Activated naive CD8-positive, alpha-beta T cell (primary cell): ENCODE measurements around the gene CLDN22.

Experiments
- H3K27ac Mint-ChIP-seq: one replicate; pipeline ENCODE4 v1.8.0; 2021; ENCODE audit warnings: mixed read lengths
- H3K27me3 Mint-ChIP-seq: one replicate; pipeline ENCODE4 v1.8.0; 2021; ENCODE audit warnings: mixed read lengths
- H3K36me3 Mint-ChIP-seq: one replicate; pipeline ENCODE4 v1.8.0; 2021; ENCODE audit warnings: mixed read lengths
- H3K4me1 Mint-ChIP-seq: one replicate; pipeline ENCODE4 v1.8.0; 2021; ENCODE audit warnings: low read depth, mixed read lengths
- H3K4me3 Mint-ChIP-seq: one replicate; pipeline ENCODE4 v1.8.0; 2021; ENCODE audit warnings: mild to moderate bottlenecking, mixed read lengths
- H3K9me3 Mint-ChIP-seq: one replicate; pipeline ENCODE4 v1.8.0; 2021; ENCODE audit warnings: low read depth, mixed read lengths

CLDN22 gene

GRCh38 chr4:183287309-183287659, 32.8 kb downstream of the CLDN22 start:
- Mint-ChIP-seq H3K4me1 (no peaks in the 10 kb centered on the region), H3K27ac (no peak overlapping the region), H3K36me3 (peaks cover 8% of the 10 kb centered on the region), H3K4me3 (no peak overlapping the region), H3K27me3 (no peaks in the 10 kb centered on the region), H3K9me3 (no peaks in the 10 kb centered on the region)

- H3K9me3 Mint-ChIP-seq, result no peaks in the 10 kb centered on the region
- no peaks in the 10 kb centered on the region for H3K4me1 Mint-ChIP-seq
- H3K27me3 Mint-ChIP-seq, result no peaks in the 10 kb centered on the region
- peaks cover 8% of the 10 kb centered on the region for H3K36me3 Mint-ChIP-seq
- H3K4me3 Mint-ChIP-seq, result no peak overlapping the region
- H3K27ac Mint-ChIP-seq, result no peak overlapping the region
These were observed 33.3 kb downstream of the CLDN22 start for GRCh38 chr4:183286590-183287308.

- Mint-ChIP-seq H3K9me3 (no peaks in the 10 kb centered on the region), H3K4me3 (no peak overlapping the region), H3K36me3 (peaks cover 7% of the 10 kb centered on the region), H3K27me3 (no peaks in the 10 kb centered on the region), H3K27ac (no peak overlapping the region), H3K4me1 (no peaks in the 10 kb centered on the region)
These were observed 34.2 kb downstream of the CLDN22 start for GRCh38 chr4:183285886-183286285.

GRCh38 chr4:183284965-183285364, 35.1 kb downstream of the CLDN22 start:
- Mint-ChIP-seq H3K27me3 (no peaks in the 10 kb centered on the region), H3K9me3 (no peaks in the 10 kb centered on the region), H3K36me3 (peaks cover 4% of the 10 kb centered on the region), H3K4me3 (no peak overlapping the region), H3K4me1 (no peaks in the 10 kb centered on the region), H3K27ac (no peak overlapping the region)

GRCh38 chr4:183284258-183284785, 35.8 kb downstream of the CLDN22 start:
- no peaks in the 10 kb centered on the region for H3K9me3 Mint-ChIP-seq
- no peaks in the 10 kb centered on the region for H3K4me1 Mint-ChIP-seq
- H3K4me3 Mint-ChIP-seq, result no peak overlapping the region
- no peak overlapping the region for H3K27ac Mint-ChIP-seq
- H3K36me3 Mint-ChIP-seq, result peaks cover 4% of the 10 kb centered on the region
- H3K27me3 Mint-ChIP-seq, result no peaks in the 10 kb centered on the region

- H3K36me3 Mint-ChIP-seq, result peaks cover 18% of the 10 kb centered on the region
- no peak overlapping the region for H3K27ac Mint-ChIP-seq
These were observed 44.0 kb downstream of the CLDN22 start for GRCh38 chr4:183276106-183276505.

GRCh38 chr4:183272384-183272783, 47.7 kb downstream of the CLDN22 start:
- no peak overlapping the region for H3K27ac Mint-ChIP-seq
- peaks cover 18% of the 10 kb centered on the region for H3K36me3 Mint-ChIP-seq
- H3K4me1 Mint-ChIP-seq, result no peaks in the 10 kb centered on the region
- peaks cover 7% of the 10 kb centered on the region for H3K9me3 Mint-ChIP-seq
- H3K27me3 Mint-ChIP-seq, result no peaks in the 10 kb centered on the region
- no peak overlapping the region for H3K4me3 Mint-ChIP-seq

More at GRCh38 chr4:183276106-183276505, 44.0 kb downstream of the CLDN22 start:
- no peaks in the 10 kb centered on the region for H3K27me3 Mint-ChIP-seq
- no peak overlapping the region for H3K4me3 Mint-ChIP-seq
- H3K4me1 Mint-ChIP-seq, result no peaks in the 10 kb centered on the region
- peaks cover 7% of the 10 kb centered on the region for H3K9me3 Mint-ChIP-seq

- peaks cover 3% of the 10 kb centered on the region for H3K36me3 Mint-ChIP-seq
- no peaks in the 10 kb centered on the region for H3K27me3 Mint-ChIP-seq
- no peak overlapping the region for H3K27ac Mint-ChIP-seq
- H3K4me1 Mint-ChIP-seq, result no peaks in the 10 kb centered on the region
- H3K9me3 Mint-ChIP-seq, result no peaks in the 10 kb centered on the region
- H3K4me3 Mint-ChIP-seq, result no peak overlapping the region
These were observed 51.5 kb downstream of the CLDN22 start for GRCh38 chr4:183268556-183268955.
